Cardiac fibroblast (primary cell): ENCODE data around the gene EML6.
A peak's percentile ranks its signal among the peaks of the same experiment; 100 is the strongest.

ENCODE experiments used
- DNase-seq, 2 donors: peaks; one replicate each; pipeline versions ENCODE4 v3.0.0 to v3.0.0-alpha.2; 2010; ENCODE audit warnings: low read depth in 2 of 2
- H3K4me3 ChIP-seq, 2 donors: replicated peaks in 1 of 2; 1 replicate in 1 of 2; 2 replicates in 1 of 2; pipeline ENCODE4 v1.5.1; 2011; ENCODE audit warnings: low read depth in 2 of 2, low read length in 2 of 2, mild to moderate bottlenecking in 2 of 2, moderate library complexity in 1 of 2
- CTCF ChIP-seq: IDR thresholded peaks from one replicate; pipeline ENCODE4 v1.5.1; 2011; ENCODE audit warnings: low read depth, mild to moderate bottlenecking, low read length, inconsistent platforms

EML6 gene

GRCh38 chr2:54965425-54965824 is 242.0 kb downstream of the EML6 start:
- TF ChIP-seq CTCF, result no peak
- H3K4me3 ChIP-seq, result no peak overlapping the region
- DNase-seq, result no peak

GRCh38 chr2:54966165-54966832 is 242.8 kb downstream of the EML6 start:
- H3K4me3 ChIP-seq, result no peak overlapping the region
- no peak for TF ChIP-seq CTCF
- no peak for DNase-seq

DNA sequence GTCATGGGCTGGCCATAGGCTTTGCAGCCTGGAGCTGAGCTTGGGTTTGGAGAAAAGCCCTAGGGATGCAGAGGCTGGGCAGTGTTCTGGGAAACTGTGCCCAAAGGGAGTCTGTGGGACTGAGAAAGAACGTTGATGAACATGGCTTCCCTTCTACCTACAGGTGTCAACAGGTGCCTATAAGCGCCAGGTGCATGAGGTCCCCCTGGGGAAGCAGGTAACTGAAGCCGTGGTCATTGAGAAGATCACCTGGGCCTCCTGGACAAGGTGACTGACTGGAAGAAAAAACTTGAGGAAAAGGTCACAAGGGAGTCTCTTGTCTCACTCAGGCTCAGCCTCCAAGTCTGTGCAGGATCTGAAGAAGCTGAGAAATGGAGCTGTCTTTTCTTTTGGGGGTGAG is 243.4 kb downstream of the EML6 start:
- H3K4me3 ChIP-seq, result no peak overlapping the region
- no peak for TF ChIP-seq CTCF
- DNase-seq, result no peak

DNA sequence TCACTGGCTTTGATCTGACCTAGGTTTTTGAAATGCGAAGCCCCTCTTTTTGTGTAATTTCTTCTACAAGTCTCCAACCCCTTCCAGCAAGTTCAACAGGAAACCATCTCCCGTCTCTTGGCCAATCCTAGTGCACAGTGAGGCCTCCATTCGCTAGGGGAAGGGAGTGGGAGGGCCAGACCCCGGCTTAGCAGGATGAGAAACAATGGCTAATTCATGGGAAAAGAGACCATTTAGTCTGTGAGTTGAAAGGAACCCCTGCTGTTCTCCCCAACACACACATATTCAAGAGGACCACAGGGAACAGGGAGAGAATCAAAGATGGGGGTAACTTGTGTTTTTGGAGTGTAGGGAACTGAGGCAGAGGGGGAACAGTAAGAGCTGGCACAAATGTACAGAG is 243.8 kb downstream of the EML6 start:
- DNase-seq, result no peak
- no peak for TF ChIP-seq CTCF
- H3K4me3 ChIP-seq, result no peak overlapping the region

DNA sequence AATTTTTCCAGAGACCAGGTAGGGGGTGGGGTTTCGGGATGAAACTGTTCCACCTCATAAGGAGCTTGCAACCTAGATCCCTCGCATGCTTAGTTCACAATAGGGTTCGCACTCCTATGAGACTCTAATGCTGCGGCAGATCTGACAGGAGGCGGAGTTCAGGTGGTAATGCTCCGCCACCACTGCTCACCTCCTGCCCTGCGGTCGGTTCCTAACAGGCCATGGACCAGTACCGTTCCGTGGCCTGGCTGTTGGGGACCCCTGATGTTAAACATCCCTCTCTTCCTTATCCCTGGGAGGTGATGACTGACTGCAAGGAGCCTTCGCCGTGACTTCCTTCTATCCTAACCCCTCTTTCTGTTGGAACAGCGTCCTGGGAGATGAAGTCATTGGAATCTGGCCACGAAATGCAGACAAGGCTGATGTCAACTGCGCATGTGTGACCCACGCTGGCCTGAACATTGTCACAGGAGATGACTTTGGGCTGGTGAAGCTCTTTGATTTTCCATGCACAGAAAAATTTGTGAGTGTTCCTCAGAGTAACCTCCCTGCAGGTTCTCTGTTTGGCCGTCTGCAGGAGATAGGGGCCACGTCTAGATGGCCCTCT is 244.4 kb downstream of the EML6 start:
- no peak for TF ChIP-seq CTCF
- peak; percentile 40 to 69 for DNase-seq
- no peak overlapping the region for H3K4me3 ChIP-seq

DNA sequence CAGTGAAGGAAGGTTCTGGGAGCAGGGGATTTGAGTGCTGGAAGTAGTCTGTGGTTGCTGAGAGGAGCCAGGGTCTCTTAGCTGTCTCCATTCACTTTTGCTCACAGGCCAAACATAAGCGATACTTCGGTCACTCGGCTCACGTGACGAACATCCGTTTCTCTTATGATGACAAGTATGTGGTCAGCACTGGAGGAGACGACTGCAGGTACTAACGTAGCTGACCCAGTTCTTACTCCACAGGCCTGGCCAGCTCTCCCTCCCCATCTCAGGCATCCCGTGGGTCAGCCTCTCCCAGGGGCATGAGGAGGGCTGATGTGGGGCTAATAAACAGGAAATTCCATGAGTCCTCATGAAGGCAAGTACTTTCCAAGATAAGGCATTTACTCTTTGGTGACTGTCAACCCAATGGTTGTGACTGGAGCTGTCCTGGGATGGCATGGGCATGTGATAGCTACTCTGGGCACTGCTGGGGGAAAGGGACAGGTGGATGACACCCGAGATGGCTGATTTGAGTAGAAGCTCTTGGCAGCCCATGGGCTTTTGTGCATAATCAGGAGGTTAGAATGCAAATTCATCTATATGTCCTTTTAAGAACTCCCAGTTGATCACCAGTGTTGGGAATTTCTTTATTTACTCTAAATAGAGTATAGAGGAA is 245.2 kb downstream of the EML6 start:
- no peak for TF ChIP-seq CTCF
- DNase-seq, result peak; percentile 26 to 64
- no peak overlapping the region for H3K4me3 ChIP-seq
